ENCODE data around the gene TPPP2. TPM values are rescaled to one million over a fixed set of nuclear protein-coding genes. Genes with fewer than 3 reads are reported as not detected.

Gene TPPP2
- total and polyA plus RNA-seq, 10 of the 15 experiments (the other 5 are each of a cell fraction or from before 2014, with no cell fraction given) = not detected

- TF ChIP-seq ZBTB4 (CRISPR knock-in tag; IDR thresholded peaks at IDR 0.05) = no peak
- no peak for TF ChIP-seq BCLAF1 (IDR thresholded peaks at IDR 0.05)
Measured at GRCh38 chr14:21048638-21049037, 18.6 kb downstream of the TPPP2 start (continued).

GRCh38 chr14:21049271-21049673, 19.3 kb downstream of the TPPP2 start:
- H3K9ac ChIP-seq (ENCODE audit: control insufficient read depth, insufficient read depth, low read length) = no peak overlapping the region
- H3K27ac ChIP-seq (ENCODE audit: control insufficient read depth, insufficient read depth) = no peak overlapping the region
- BruUV-seq (replicated peaks) = no TSS peak
- no peak for TF ChIP-seq ZNF622 (IDR thresholded peaks at IDR 0.05)
- TF ChIP-seq ZSCAN29 (IDR thresholded peaks at IDR 0.05) = no peak
- no peak for TF ChIP-seq HDAC2 (IDR thresholded peaks at IDR 0.05)
- no peak for TF ChIP-seq EED (IDR thresholded peaks at IDR 0.05; ENCODE audit: low read depth)
- no peak for TF ChIP-seq MAX (IDR thresholded peaks at IDR 0.05; ENCODE audit: low read depth, low read length)
- TF ChIP-seq MLLT1 (IDR thresholded peaks at IDR 0.05) = peak; percentile 74; the same call in 1 of the 2 replicates
- no peak for TF ChIP-seq POU2F2 (IDR thresholded peaks at IDR 0.05; ENCODE audit: borderline replicate concordance, low read depth, low read length)
- TF ChIP-seq CEBPZ (IDR thresholded peaks at IDR 0.05; ENCODE audit: low read depth, low read length) = no peak
- ChIA-PET POLR2A (no interaction called here), SMC1A (ENCODE audit: uncharacterized antibody, unreplicated experiment) (interaction anchor here (1.5 kb wide), 2 partner anchors 19 to 75 kb away, joined by 3 to 4 read pairs; no protein-coding TSS in a partner anchor), CTCF (interaction anchor here (1.2 kb wide), 1 partner anchor 22 kb away, joined by 3 read pairs; no protein-coding TSS in a partner anchor), RAD21 (ENCODE audit: unreplicated experiment) (interaction anchor here (1.8 kb wide), 1 partner anchor 22 kb away, joined by 4 read pairs; no protein-coding TSS in a partner anchor)
- H3K9me3 ChIP-seq (replicated peaks; ENCODE audit: control insufficient read depth, insufficient read depth, low read length) = no peaks in the 10 kb centered on the region
- no peaks in the 10 kb centered on the region for H3K79me2 ChIP-seq (ENCODE audit: control insufficient read depth, insufficient read depth, low read length)
- no peak for DNase-seq (ENCODE audit: low read depth, low spot score)
- FAIRE-seq = no peak
- H3K4me2 ChIP-seq (ENCODE audit: control insufficient read depth, insufficient read depth) = no peak overlapping the region
- no peaks in the 10 kb centered on the region for H3K36me3 ChIP-seq (ENCODE audit: control insufficient read depth in 2 of 2, insufficient read depth in 2 of 2, low read length in 1 of 2)
- 24% methylated on average over 3 of the region's 3 CpGs for WGBS (ENCODE audit: insufficient coverage, insufficient replicate concordance, low lambda C conversion rate, missing lambda C conversion rate)
- H2AFZ ChIP-seq (ENCODE audit: control insufficient read depth, low read depth, low read length) = no peak overlapping the region
- H3K4me3 ChIP-seq = no peak overlapping the region
- H4K20me1 ChIP-seq (ENCODE audit: control insufficient read depth, insufficient read depth) = no peaks in the 10 kb centered on the region; the same call in 1 of the 2 replicates
- intact Hi-C loops (cut with micrococcal nuclease; ENCODE audit: unreplicated experiment) = no loop called here
- no peaks in the 10 kb centered on the region for H3K4me1 ChIP-seq (ENCODE audit: control insufficient read depth, insufficient read depth, low read length)
- ATAC-seq = no peak
- H3K27me3 ChIP-seq (replicated peaks in 1 of 2; ENCODE audit: control insufficient read depth in 2 of 2, insufficient read depth in 2 of 2, low read length in 1 of 2) = peaks cover 0 to 9% of the 10 kb centered on the region in 2 experiments; a peak in 1 of 4 replicates
- in situ Hi-C loops (cut with MboI) = no loop called here

Data from GM12878 (cell line).